Measurements from ENCODE around the gene PID1. TPM values are rescaled to one million over a fixed set of nuclear protein-coding genes. Genes with fewer than 3 reads are reported as not detected.

Gene PID1
- total RNA-seq, 1 donor from 2014 or later = 10.7 TPM

DNA sequence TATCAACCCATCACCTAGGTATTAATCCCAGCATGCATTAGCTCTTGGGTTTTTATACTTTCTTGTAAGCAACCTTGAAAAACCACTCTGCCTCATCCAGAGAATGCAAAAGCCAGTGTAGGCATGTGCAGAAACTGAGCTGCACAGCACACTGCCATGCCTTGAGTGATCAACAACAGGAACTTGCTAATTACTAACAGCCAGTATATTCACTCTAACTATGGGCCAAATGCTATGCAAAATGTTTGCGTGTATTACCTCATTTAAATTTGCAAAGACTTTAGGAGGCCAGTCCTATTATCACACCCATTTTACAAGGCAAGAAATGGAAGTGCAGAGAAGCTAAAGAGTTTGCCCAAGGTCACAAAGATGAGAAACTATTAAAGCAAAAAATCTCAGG is 169.8 kb downstream of the PID1 start:
- H3K36me3 Mint-ChIP-seq (ENCODE audit: low read depth, unreplicated experiment) = peaks cover 2% of the 10 kb centered on the region
- no peaks in the 10 kb centered on the region for H3K79me2 ChIP-seq (ENCODE audit: insufficient read depth, low read length)
- DNase-seq (ENCODE audit: low read depth) = no peak
- FAIRE-seq = no peak
- no peaks in the 10 kb centered on the region for H3K4me1 Mint-ChIP-seq (ENCODE audit: low read depth, unreplicated experiment)
- H3K4me2 ChIP-seq (ENCODE audit: low read length) = no peak overlapping the region
- H3K9me3 Mint-ChIP-seq (ENCODE audit: unreplicated experiment) = peaks cover 3% of the 10 kb centered on the region
- no peak overlapping the region for H3K4me3 ChIP-seq (ENCODE audit: insufficient read depth, low read depth, low read length)
- H3K4me1 ChIP-seq (ENCODE audit: insufficient read depth, low read length) = no peaks in the 10 kb centered on the region
- no peak overlapping the region for H3K27ac Mint-ChIP-seq (ENCODE audit: unreplicated experiment)
- H3K27me3 ChIP-seq (ENCODE audit: insufficient read depth, low read length) = no peaks in the 10 kb centered on the region
- no peak overlapping the region for H3K4me3 Mint-ChIP-seq (ENCODE audit: unreplicated experiment)
- H3K36me3 ChIP-seq (ENCODE audit: insufficient read depth, low read length) = no peaks in the 10 kb centered on the region
- no peaks in the 10 kb centered on the region for H4K20me1 ChIP-seq (ENCODE audit: insufficient read depth, low read length)
- H2AFZ ChIP-seq (ENCODE audit: low read depth, low read length) = no peak overlapping the region
- H3K27me3 Mint-ChIP-seq (ENCODE audit: low read depth, unreplicated experiment) = peaks cover 2% of the 10 kb centered on the region
- H3K9ac ChIP-seq (ENCODE audit: low read length) = no peak overlapping the region
- no peak for TF ChIP-seq EZH2 (IDR thresholded peaks at IDR 0.05; ENCODE audit: insufficient read depth, low read length)
- TF ChIP-seq, protein P1, sequence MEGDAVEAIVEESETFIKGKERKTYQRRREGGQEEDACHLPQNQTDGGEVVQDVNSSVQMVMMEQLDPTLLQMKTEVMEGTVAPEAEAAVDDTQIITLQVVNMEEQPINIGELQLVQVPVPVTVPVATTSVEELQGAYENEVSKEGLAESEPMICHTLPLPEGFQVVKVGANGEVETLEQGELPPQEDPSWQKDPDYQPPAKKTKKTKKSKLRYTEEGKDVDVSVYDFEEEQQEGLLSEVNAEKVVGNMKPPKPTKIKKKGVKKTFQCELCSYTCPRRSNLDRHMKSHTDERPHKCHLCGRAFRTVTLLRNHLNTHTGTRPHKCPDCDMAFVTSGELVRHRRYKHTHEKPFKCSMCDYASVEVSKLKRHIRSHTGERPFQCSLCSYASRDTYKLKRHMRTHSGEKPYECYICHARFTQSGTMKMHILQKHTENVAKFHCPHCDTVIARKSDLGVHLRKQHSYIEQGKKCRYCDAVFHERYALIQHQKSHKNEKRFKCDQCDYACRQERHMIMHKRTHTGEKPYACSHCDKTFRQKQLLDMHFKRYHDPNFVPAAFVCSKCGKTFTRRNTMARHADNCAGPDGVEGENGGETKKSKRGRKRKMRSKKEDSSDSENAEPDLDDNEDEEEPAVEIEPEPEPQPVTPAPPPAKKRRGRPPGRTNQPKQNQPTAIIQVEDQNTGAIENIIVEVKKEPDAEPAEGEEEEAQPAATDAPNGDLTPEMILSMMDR (IDR thresholded peaks at IDR 0.05; ENCODE audit: insufficient read depth, low read depth, low read length) = no peak
- H3K27ac ChIP-seq (ENCODE audit: low read depth, low read length) = no peak overlapping the region
- no peaks in the 10 kb centered on the region for H3K9me3 ChIP-seq (ENCODE audit: insufficient read depth, low read depth, low read length)

DNA sequence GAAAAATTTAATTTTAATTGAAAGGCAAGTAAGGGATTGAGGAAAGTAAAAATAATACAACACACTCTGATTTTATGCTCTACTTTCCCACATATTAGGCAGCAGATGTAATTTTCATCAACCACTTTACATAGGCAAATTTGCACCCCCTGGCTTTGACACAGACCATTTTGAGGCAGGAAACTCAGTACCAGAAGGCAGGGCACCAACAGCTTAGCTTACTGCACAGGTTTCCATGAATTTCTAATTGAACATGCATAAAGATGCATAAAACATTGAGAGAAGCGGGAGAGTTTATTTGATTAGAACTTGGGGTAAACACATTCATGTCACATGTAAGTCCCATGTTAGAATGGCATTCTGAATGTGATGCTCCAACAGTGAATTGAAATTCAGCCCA is 171.9 kb downstream of the PID1 start:
- Mint-ChIP-seq H3K27me3 (ENCODE audit: low read depth, unreplicated experiment) (peaks cover 2% of the 10 kb centered on the region), H3K4me3 (ENCODE audit: unreplicated experiment) (no peak overlapping the region), H3K36me3 (ENCODE audit: low read depth, unreplicated experiment) (peaks cover 2% of the 10 kb centered on the region), H3K9me3 (ENCODE audit: unreplicated experiment) (no peaks in the 10 kb centered on the region), H3K27ac (ENCODE audit: unreplicated experiment) (no peak overlapping the region), H3K4me1 (ENCODE audit: low read depth, unreplicated experiment) (no peaks in the 10 kb centered on the region)
- Histone ChIP-seq H3K4me2 (ENCODE audit: low read length) (no peak overlapping the region), H3K4me1 (ENCODE audit: insufficient read depth, low read length) (no peaks in the 10 kb centered on the region), H3K4me3 (ENCODE audit: insufficient read depth, low read depth, low read length) (no peak overlapping the region), H4K20me1 (ENCODE audit: insufficient read depth, low read length) (no peaks in the 10 kb centered on the region), H3K9me3 (ENCODE audit: insufficient read depth, low read depth, low read length) (no peaks in the 10 kb centered on the region), H3K36me3 (ENCODE audit: insufficient read depth, low read length) (no peaks in the 10 kb centered on the region), H3K79me2 (ENCODE audit: insufficient read depth, low read length) (no peaks in the 10 kb centered on the region), H3K27me3 (ENCODE audit: insufficient read depth, low read length) (no peaks in the 10 kb centered on the region), H3K27ac (ENCODE audit: low read depth, low read length) (no peak overlapping the region), H3K9ac (ENCODE audit: low read length) (no peak overlapping the region), H2AFZ (ENCODE audit: low read depth, low read length) (no peak overlapping the region)
- DNase-seq (ENCODE audit: low read depth) (no peak), FAIRE-seq (no peak)
- TF ChIP-seq EZH2 (IDR thresholded peaks at IDR 0.05; ENCODE audit: insufficient read depth, low read length) = no peak
- TF ChIP-seq, protein P1 (IDR thresholded peaks at IDR 0.05; ENCODE audit: insufficient read depth, low read depth, low read length) = no peak

DNA sequence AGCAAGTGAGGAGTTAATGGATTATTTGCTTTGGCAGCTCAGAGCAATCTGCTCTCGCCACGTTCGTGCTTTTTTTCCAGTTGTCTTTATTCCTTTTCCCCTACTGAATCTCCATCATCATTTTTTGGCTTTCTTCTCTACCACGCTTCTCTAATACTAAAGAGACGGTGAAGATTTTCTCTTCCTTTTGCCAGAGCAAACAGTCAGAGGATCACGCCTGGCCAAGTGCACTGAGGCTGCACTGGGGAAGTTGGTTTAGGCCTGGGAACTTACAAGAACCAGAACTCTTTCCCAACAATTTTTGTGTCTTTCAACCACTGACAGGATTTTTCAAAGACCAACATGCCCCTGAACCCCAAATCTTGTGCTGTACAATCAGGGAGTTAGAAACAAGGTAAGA is 172.3 kb downstream of the PID1 start:
- TF ChIP-seq EZH2 (IDR thresholded peaks at IDR 0.05; ENCODE audit: insufficient read depth, low read length) = no peak
- TF ChIP-seq, protein P1 (IDR thresholded peaks at IDR 0.05; ENCODE audit: insufficient read depth, low read depth, low read length) = no peak
- no peaks in the 10 kb centered on the region for H3K9me3 ChIP-seq (ENCODE audit: insufficient read depth, low read depth, low read length)
- no peak overlapping the region for H3K27ac ChIP-seq (ENCODE audit: low read depth, low read length)
- no peaks in the 10 kb centered on the region for H3K79me2 ChIP-seq (ENCODE audit: insufficient read depth, low read length)
- no peaks in the 10 kb centered on the region for H4K20me1 ChIP-seq (ENCODE audit: insufficient read depth, low read length)
- no peaks in the 10 kb centered on the region for H3K4me1 ChIP-seq (ENCODE audit: insufficient read depth, low read length)
- Mint-ChIP-seq H3K27ac (ENCODE audit: unreplicated experiment) (no peak overlapping the region), H3K9me3 (ENCODE audit: unreplicated experiment) (no peaks in the 10 kb centered on the region), H3K27me3 (ENCODE audit: low read depth, unreplicated experiment) (peaks cover 2% of the 10 kb centered on the region), H3K4me3 (ENCODE audit: unreplicated experiment) (no peak overlapping the region), H3K36me3 (ENCODE audit: low read depth, unreplicated experiment) (peaks cover 2% of the 10 kb centered on the region), H3K4me1 (ENCODE audit: low read depth, unreplicated experiment) (no peaks in the 10 kb centered on the region)
- no peaks in the 10 kb centered on the region for H3K27me3 ChIP-seq (ENCODE audit: insufficient read depth, low read length)
- DNase-seq (ENCODE audit: low read depth) (no peak), FAIRE-seq (no peak)
- no peak overlapping the region for H3K4me3 ChIP-seq (ENCODE audit: insufficient read depth, low read depth, low read length)
- no peak overlapping the region for H3K4me2 ChIP-seq (ENCODE audit: low read length)
- H2AFZ ChIP-seq (ENCODE audit: low read depth, low read length) = no peak overlapping the region
- H3K9ac ChIP-seq (ENCODE audit: low read length) = no peak overlapping the region
- no peaks in the 10 kb centered on the region for H3K36me3 ChIP-seq (ENCODE audit: insufficient read depth, low read length)
